CD8-positive, alpha-beta memory T cell (primary cell): ENCODE results near the gene CHST10. TPM values are rescaled to one million over a fixed set of nuclear protein-coding genes. Genes with fewer than 3 reads are reported as not detected.
A peak's percentile ranks its signal among the peaks of the same experiment; 100 is the strongest.

Experiments
- CTCF ChIA-PET: fragments of 350-600 bp; sonication (Branson Sonifier 250); formaldehyde crosslinking; loops from one replicate; lab custom pipeline; 2021; ENCODE audit warnings: antibody characterized with exemption; lab: Charles Lee
- POLR2A ChIA-PET: fragments of 350-600 bp; sonication (Branson Sonifier 250); formaldehyde crosslinking; loops from one replicate; lab custom pipeline; 2021; ENCODE audit warnings: antibody characterized with exemption; lab: Charles Lee
- DNase-seq, 5 donors: peaks; one replicate each; pipeline versions ENCODE4 v3.0.0 to v3.0.0-alpha.2; 2020 to 2022; ENCODE audit warnings: mixed read lengths in 1 of 5
- H3K27ac ChIP-seq: one replicate; pipeline ENCODE4 v1.7.0; 2013; ENCODE audit warnings: low read depth, mild to moderate bottlenecking, low read length, moderate library complexity
- H3K27me3 ChIP-seq: 2 replicates; pipeline ENCODE4 v1.7.0; 2013; ENCODE audit warnings: low read length, mild to moderate bottlenecking; ENCODE audit not compliant: insufficient read depth, poor library complexity, severe bottlenecking
- H3K36me3 ChIP-seq: 2 replicates; pipeline ENCODE4 v1.7.0; 2013; ENCODE audit warnings: mild to moderate bottlenecking, low read length, moderate library complexity; ENCODE audit not compliant: insufficient read depth
- H3K4me1 ChIP-seq: 2 replicates; pipeline ENCODE4 v1.7.0; 2013; ENCODE audit warnings: mild to moderate bottlenecking, low read length, moderate library complexity; ENCODE audit not compliant: insufficient read depth
- H3K4me3 ChIP-seq: 2 replicates; pipeline ENCODE4 v1.7.0; 2013; ENCODE audit warnings: mild to moderate bottlenecking, low read length
- H3K9me3 ChIP-seq: 2 replicates; pipeline ENCODE4 v1.7.0; 2013; ENCODE audit warnings: mild to moderate bottlenecking, low read length
- H3K27ac Mint-ChIP-seq, 8 donors: one replicate each; pipeline ENCODE4 v1.8.0; 2020 to 2021; ENCODE audit warnings: mixed read lengths in 8 of 8, mild to moderate bottlenecking in 6 of 8, inconsistent platforms in 3 of 8, moderate library complexity in 3 of 8
- H3K27me3 Mint-ChIP-seq, 2 donors: one replicate each; pipeline ENCODE4 v1.8.0; 2020 to 2021; ENCODE audit warnings: mixed read lengths in 2 of 2, mild to moderate bottlenecking in 1 of 2, moderate library complexity in 1 of 2
- H3K36me3 Mint-ChIP-seq, 3 donors: one replicate each; pipeline ENCODE4 v1.8.0; 2020 to 2021; ENCODE audit warnings: mixed read lengths in 3 of 3, inconsistent platforms in 1 of 3, mild to moderate bottlenecking in 1 of 3
- H3K4me1 Mint-ChIP-seq, 3 donors: one replicate each; pipeline ENCODE4 v1.8.0; 2020 to 2021; ENCODE audit warnings: mixed read lengths in 3 of 3, inconsistent platforms in 1 of 3, mild to moderate bottlenecking in 1 of 3
- H3K4me3 Mint-ChIP-seq, 7 donors: one replicate each; pipeline ENCODE4 v1.8.0; 2020 to 2021; ENCODE audit warnings: mixed read lengths in 7 of 7, mild to moderate bottlenecking in 6 of 7, moderate library complexity in 4 of 7, inconsistent platforms in 2 of 7
- H3K9me3 Mint-ChIP-seq, 5 donors: one replicate each; pipeline ENCODE4 v1.8.0; 2020 to 2022; ENCODE audit warnings: mixed read lengths in 5 of 5, mild to moderate bottlenecking in 3 of 5, moderate library complexity in 2 of 5, inconsistent platforms in 1 of 5
- polyA plus RNA-seq: library from polyadenylated mRNA; unstranded; fragments of 300-500 nt; fragmentation: Illumina TruSeq; gene quantifications from one replicate; pipeline ENCODE4 v1.2.3, GENCODE V29; 2021
- total RNA-seq, 2 experiments: library from RNA; stranded (reverse); gene quantifications; one replicate each; pipeline ENCODE4 v1.2.3, GENCODE V29; 2021

CHST10 gene
- total and polyA plus RNA-seq, 3 experiments from 2014 or later = 7.2 to 15.5 (median 11.0) TPM

- Histone ChIP-seq H3K36me3 (no peaks in the 10 kb centered on the region), H3K27me3 (no peaks in the 10 kb centered on the region), H3K4me3 (no peak overlapping the region), H3K9me3 (no peaks in the 10 kb centered on the region), H3K4me1 (peaks cover 4% of the 10 kb centered on the region), H3K27ac (no peak overlapping the region)
- Mint-ChIP-seq H3K36me3 (no peaks in the 10 kb centered on the region), H3K4me3 (no peak overlapping the region), H3K27me3 (peaks cover 12 to 33% of the 10 kb centered on the region in 2 donors), H3K9me3 (peaks cover 0 to 5% (median 2%) of the 10 kb centered on the region in 5 donors), H3K4me1 (peaks cover 0 to 6% (median 6%) of the 10 kb centered on the region in 3 donors), H3K27ac (no peak overlapping the region)
- ChIA-PET POLR2A (interaction anchor here (0.5 to 0.6 kb wide), 2 partner anchors 13 to 15 kb away, joined by 3 to 4 read pairs; no protein-coding TSS in a partner anchor), CTCF (no interaction called here)
- DNase-seq = no peak
Measured at GRCh38 chr2:100429726-100430125, 12.3 kb upstream of the CHST10 start.

DNA sequence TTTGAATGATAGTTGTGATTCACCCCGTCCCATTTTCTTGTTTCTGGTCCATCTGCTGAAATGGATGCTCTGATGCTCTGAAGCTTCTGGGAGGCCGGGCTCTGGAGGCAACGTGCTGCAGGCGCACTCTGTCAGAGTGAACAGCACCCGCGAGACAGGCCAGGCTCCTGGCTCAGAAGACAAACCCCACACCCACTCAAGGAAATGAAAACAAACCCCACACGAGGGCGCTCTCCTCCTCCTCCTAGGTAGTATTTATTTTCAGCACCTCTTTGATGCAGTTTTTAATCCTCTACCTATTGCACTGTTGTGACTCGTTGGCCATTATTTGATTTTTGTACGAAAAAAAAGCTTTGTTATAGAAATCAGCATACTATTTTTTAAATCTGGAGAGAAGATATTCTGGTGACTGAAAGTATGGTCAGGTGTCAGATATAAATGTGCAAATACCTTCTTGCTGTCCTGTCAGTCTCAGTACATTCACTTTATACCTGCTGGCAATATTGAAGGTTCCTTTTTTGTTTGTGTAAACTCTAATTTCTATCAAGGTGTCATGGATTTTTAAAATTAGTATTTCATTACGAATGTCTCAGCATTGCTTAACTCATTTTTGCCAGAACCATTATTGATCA lies 10.3 kb upstream of the CHST10 start:
- H3K4me3 Mint-ChIP-seq = no peak overlapping the region
- no peaks in the 10 kb centered on the region for H3K36me3 ChIP-seq
- H3K4me1 ChIP-seq = peaks cover 4% of the 10 kb centered on the region
- DNase-seq = peak; percentile 12 to 70 (median 43)
- no peaks in the 10 kb centered on the region for H3K9me3 ChIP-seq
- no peaks in the 10 kb centered on the region for H3K27me3 ChIP-seq
- H3K27me3 Mint-ChIP-seq = peaks cover 11 to 33% of the 10 kb centered on the region in 2 donors
- ChIA-PET POLR2A (no interaction called here), CTCF (no interaction called here)
- H3K4me1 Mint-ChIP-seq = peaks cover 0 to 6% (median 6%) of the 10 kb centered on the region in 3 donors
- peaks cover 0 to 5% (median 2%) of the 10 kb centered on the region in 5 donors for H3K9me3 Mint-ChIP-seq
- H3K27ac ChIP-seq = no peak overlapping the region
- H3K27ac Mint-ChIP-seq = peak overlapping the region in 1 of 8 donors; percentile 14
- no peak overlapping the region for H3K4me3 ChIP-seq
- no peaks in the 10 kb centered on the region for H3K36me3 Mint-ChIP-seq

DNA sequence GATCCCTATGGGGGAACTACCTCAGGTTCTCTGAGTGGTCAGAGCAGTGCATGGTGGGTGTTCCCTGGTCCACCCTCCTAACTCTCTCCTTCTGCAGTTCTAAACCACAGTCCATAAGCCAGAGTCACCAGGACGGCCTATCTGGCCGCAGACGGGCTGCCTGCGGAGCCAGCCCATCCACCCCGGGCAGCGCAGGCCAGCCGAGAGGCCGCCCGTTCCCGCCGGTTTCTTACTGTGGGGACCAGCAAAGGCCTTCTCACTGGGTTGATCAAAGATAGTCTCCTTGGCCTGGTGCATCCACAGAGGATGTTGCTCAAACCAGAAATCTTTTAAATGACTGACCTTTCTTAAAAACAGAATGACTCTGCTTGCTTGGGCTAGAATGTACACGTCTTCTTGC lies 9.6 kb upstream of the CHST10 start:
- CTCF ChIA-PET = no interaction called here
- no peak overlapping the region for H3K27ac Mint-ChIP-seq
- Histone ChIP-seq H3K4me1 (peaks cover 4% of the 10 kb centered on the region), H3K36me3 (no peaks in the 10 kb centered on the region), H3K4me3 (no peak overlapping the region), H3K27me3 (no peaks in the 10 kb centered on the region), H3K27ac (no peak overlapping the region), H3K9me3 (no peaks in the 10 kb centered on the region)
- H3K4me1 Mint-ChIP-seq = peaks cover 0 to 6% (median 6%) of the 10 kb centered on the region in 3 donors
- peaks cover 11 to 30% of the 10 kb centered on the region in 2 donors for H3K27me3 Mint-ChIP-seq
- peaks cover 0 to 5% (median 2%) of the 10 kb centered on the region in 5 donors for H3K9me3 Mint-ChIP-seq
- no peak for DNase-seq
- no peak overlapping the region for H3K4me3 Mint-ChIP-seq
- POLR2A ChIA-PET = no interaction called here
- no peaks in the 10 kb centered on the region for H3K36me3 Mint-ChIP-seq

GRCh38 chr2:100426384-100426720 lies 8.9 kb upstream of the CHST10 start:
- H3K36me3 Mint-ChIP-seq = no peaks in the 10 kb centered on the region
- peaks cover 11 to 30% of the 10 kb centered on the region in 2 donors for H3K27me3 Mint-ChIP-seq
- peaks cover 0 to 6% (median 6%) of the 10 kb centered on the region in 3 donors for H3K4me1 Mint-ChIP-seq
- CTCF ChIA-PET = no interaction called here
- POLR2A ChIA-PET = no interaction called here
- no peak overlapping the region for H3K27ac Mint-ChIP-seq
- DNase-seq = no peak
- H3K4me1 ChIP-seq = peaks cover 4% of the 10 kb centered on the region
- H3K27me3 ChIP-seq = no peaks in the 10 kb centered on the region
- H3K9me3 Mint-ChIP-seq = peaks cover 0 to 5% (median 2%) of the 10 kb centered on the region in 5 donors
- H3K36me3 ChIP-seq = no peaks in the 10 kb centered on the region
- H3K27ac ChIP-seq = no peak overlapping the region
- no peak overlapping the region for H3K4me3 Mint-ChIP-seq
- H3K9me3 ChIP-seq = no peaks in the 10 kb centered on the region
- no peak overlapping the region for H3K4me3 ChIP-seq

DNA sequence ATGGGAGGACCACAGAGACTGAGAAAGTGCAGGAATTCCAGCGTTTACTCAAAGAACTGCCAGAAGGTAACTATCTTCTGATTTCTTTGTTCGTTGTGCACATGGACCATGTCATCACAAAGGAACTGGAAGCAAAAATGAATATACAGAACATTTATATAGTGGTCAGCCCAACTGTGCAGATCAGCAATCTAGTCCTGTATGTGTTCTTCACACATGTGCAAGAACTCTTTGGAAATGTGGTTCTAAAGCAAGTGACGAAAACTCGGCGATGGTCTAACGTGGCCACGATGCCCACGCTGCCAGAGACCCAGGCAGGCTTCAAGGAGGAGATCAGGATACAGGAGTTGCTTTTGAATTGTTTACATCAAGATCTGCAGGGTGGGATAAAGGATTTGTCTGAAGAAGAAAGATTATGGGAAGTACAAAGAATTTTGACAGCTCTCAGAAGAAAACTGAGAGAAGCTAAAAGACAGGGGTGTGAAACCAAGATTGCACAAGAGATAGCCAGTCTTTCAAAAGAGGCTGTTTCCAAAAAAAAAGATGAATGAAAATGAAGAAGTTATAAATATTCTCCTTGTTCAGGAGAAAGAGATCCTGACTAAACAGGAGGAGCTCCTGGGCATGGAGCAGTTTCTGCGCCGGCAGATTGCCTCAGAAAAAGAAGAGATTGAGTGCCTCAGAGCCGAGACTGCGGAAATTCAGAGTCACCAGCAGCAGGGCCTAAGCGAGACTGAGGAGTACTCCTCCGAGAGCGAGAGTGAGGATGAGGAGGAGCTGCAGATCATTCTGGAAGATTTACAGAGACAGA lies 8.3 kb upstream of the CHST10 start:
- peaks cover 11 to 30% of the 10 kb centered on the region in 2 donors for H3K27me3 Mint-ChIP-seq
- no peak overlapping the region for H3K4me3 Mint-ChIP-seq
- H3K4me1 Mint-ChIP-seq = peaks cover 0 to 6% (median 6%) of the 10 kb centered on the region in 3 donors
- DNase-seq = no peak
- Histone ChIP-seq H3K27ac (no peak overlapping the region), H3K9me3 (no peaks in the 10 kb centered on the region), H3K27me3 (no peaks in the 10 kb centered on the region), H3K4me1 (peaks cover 4% of the 10 kb centered on the region), H3K4me3 (no peak overlapping the region), H3K36me3 (no peaks in the 10 kb centered on the region)
- H3K27ac Mint-ChIP-seq = no peak overlapping the region
- peaks cover 0 to 5% (median 2%) of the 10 kb centered on the region in 5 donors for H3K9me3 Mint-ChIP-seq
- ChIA-PET POLR2A (no interaction called here), CTCF (no interaction called here)
- no peaks in the 10 kb centered on the region for H3K36me3 Mint-ChIP-seq

DNA sequence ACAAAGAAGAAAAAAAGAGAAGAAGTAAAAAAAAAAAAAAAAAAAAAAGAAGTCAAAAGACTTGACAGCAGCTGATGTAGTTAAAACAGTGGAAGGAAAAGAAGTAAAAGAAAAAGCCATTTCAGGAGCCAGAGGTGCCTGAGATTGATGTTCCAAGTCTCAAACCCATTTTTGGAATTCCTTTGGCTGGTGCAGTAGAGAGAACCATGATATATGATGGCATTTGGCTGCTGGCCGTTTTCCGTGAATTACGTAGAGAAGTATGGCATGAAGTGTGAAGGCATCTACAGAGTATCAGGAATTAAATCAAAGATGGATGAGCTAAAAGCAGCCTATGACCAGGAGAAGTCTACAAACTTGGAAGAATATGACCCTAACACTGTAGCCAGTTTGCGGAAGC lies 7.6 kb upstream of the CHST10 start:
- Mint-ChIP-seq H3K36me3 (no peaks in the 10 kb centered on the region), H3K4me1 (peaks cover 0 to 6% (median 6%) of the 10 kb centered on the region in 3 donors), H3K27ac (no peak overlapping the region), H3K27me3 (peaks cover 11 to 24% of the 10 kb centered on the region in 2 donors), H3K9me3 (no peaks in the 10 kb centered on the region), H3K4me3 (no peak overlapping the region)
- Histone ChIP-seq H3K27ac (no peak overlapping the region), H3K4me1 (peaks cover 4% of the 10 kb centered on the region), H3K36me3 (no peaks in the 10 kb centered on the region), H3K9me3 (no peaks in the 10 kb centered on the region), H3K4me3 (no peak overlapping the region), H3K27me3 (no peaks in the 10 kb centered on the region)
- POLR2A ChIA-PET = no interaction called here
- no peak for DNase-seq
- CTCF ChIA-PET = no interaction called here

DNA sequence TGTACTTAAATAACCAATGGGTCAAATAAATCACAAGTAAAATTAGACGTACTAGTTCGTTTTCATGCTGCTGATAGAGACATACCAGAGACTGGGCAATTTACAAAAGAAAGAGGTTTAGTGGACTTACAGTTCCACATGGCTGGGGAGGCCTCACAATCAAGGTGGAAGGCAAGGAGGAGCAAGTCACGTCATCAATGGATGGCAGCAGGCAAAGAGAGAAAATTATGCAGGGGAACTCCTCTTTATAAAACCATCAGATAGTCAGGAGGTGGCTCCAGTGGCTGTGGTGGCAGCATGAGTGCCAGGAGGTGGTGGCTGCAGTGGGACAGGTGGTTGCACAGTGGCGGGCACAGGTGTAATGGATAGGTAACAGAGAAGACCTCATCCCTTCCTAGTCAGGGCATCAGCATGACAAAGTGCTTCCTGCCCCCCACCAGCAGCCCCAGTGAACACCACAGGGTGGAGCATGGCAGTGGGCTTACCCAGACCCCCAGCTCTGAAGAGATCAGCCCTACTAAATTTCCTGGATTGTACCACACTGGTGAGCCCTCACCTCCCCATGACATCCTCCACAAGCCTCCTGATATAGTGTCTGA lies 6.9 kb upstream of the CHST10 start:
- Mint-ChIP-seq H3K27ac (peak overlapping the region in 1 of 8 donors; percentile 11), H3K4me1 (peaks cover 0 to 6% (median 6%) of the 10 kb centered on the region in 3 donors), H3K4me3 (no peak overlapping the region), H3K36me3 (no peaks in the 10 kb centered on the region), H3K27me3 (peaks cover 11 to 19% of the 10 kb centered on the region in 2 donors), H3K9me3 (no peaks in the 10 kb centered on the region)
- H3K4me3 ChIP-seq = no peak overlapping the region
- ChIA-PET POLR2A (no interaction called here), CTCF (no interaction called here)
- no peak for DNase-seq
- H3K27me3 ChIP-seq = no peaks in the 10 kb centered on the region
- no peak overlapping the region for H3K27ac ChIP-seq
- H3K4me1 ChIP-seq = peaks cover 4% of the 10 kb centered on the region
- H3K36me3 ChIP-seq = no peaks in the 10 kb centered on the region
- H3K9me3 ChIP-seq = no peaks in the 10 kb centered on the region

DNA sequence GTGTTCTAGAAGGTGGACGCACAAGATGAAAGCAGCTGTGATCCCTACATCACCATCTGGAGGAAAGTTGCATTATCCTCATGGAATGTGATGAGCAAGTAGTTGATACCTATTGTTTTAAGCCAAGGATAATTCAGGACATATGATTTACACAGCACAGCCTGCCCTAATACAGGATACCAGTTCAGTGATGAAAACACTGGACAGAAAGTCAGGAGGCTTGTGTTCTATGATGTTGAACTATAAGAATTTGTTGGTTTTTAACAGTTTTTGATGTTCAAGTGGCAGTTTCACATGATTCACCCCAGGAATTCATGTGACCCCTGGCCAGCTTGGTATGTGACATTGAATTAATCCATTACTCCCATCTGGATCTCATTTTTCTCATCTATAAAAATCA lies 6.2 kb upstream of the CHST10 start:
- no peak for DNase-seq
- Histone ChIP-seq H3K36me3 (no peaks in the 10 kb centered on the region), H3K4me1 (peaks cover 4% of the 10 kb centered on the region), H3K4me3 (no peak overlapping the region), H3K27ac (no peak overlapping the region), H3K9me3 (no peaks in the 10 kb centered on the region), H3K27me3 (no peaks in the 10 kb centered on the region)
- no peaks in the 10 kb centered on the region for H3K9me3 Mint-ChIP-seq
- H3K27me3 Mint-ChIP-seq = peaks cover 11 to 17% of the 10 kb centered on the region in 2 donors
- H3K4me1 Mint-ChIP-seq = peaks cover 0 to 6% (median 6%) of the 10 kb centered on the region in 3 donors
- peak overlapping the region in 1 of 7 donors; percentile 28 for H3K4me3 Mint-ChIP-seq
- ChIA-PET POLR2A (no interaction called here), CTCF (no interaction called here)
- H3K27ac Mint-ChIP-seq = no peak overlapping the region
- H3K36me3 Mint-ChIP-seq = no peaks in the 10 kb centered on the region
